ENCODE results near the gene SSBP2. TPM values are rescaled to one million over a fixed set of nuclear protein-coding genes. Genes with fewer than 3 reads are reported as not detected.
A peak's percentile ranks its signal among the peaks of the same experiment; 100 is the strongest.

SSBP2 gene
- total RNA-seq, 1 donor from 2014 or later, result 7.9 TPM

GRCh38 chr5:81657386-81657785 lies 93.5 kb downstream of the SSBP2 start:
- peak; percentile 21 for DNase-seq (ENCODE audit: low read depth)
- H3K4me3 ChIP-seq (ENCODE audit: low read depth, low read length), result no peak overlapping the region
- H3K36me3 ChIP-seq (ENCODE audit: control insufficient read depth, insufficient read depth, low read length), result no peaks in the 10 kb centered on the region
- TF ChIP-seq CTCF (IDR thresholded peaks at IDR 0.05; ENCODE audit: insufficient read depth, low read length, severe bottlenecking), result no peak
- H3K27me3 ChIP-seq (ENCODE audit: control insufficient read depth, insufficient read depth, low read length), result no peaks in the 10 kb centered on the region
- no peak for FAIRE-seq

- H3K4me3 ChIP-seq (ENCODE audit: low read depth, low read length), result no peak overlapping the region
- no peak for DNase-seq (ENCODE audit: low read depth)
- H3K27me3 ChIP-seq (ENCODE audit: control insufficient read depth, insufficient read depth, low read length), result no peaks in the 10 kb centered on the region
- no peak for TF ChIP-seq CTCF (IDR thresholded peaks at IDR 0.05; ENCODE audit: insufficient read depth, low read length, severe bottlenecking)
- H3K36me3 ChIP-seq (ENCODE audit: control insufficient read depth, insufficient read depth, low read length), result no peaks in the 10 kb centered on the region
- no peak for FAIRE-seq
Measured at GRCh38 chr5:81656783-81657182, 94.1 kb downstream of the SSBP2 start.

GRCh38 chr5:81650987-81651386 lies 99.9 kb downstream of the SSBP2 start:
- FAIRE-seq (no peak), DNase-seq (ENCODE audit: low read depth) (no peak)
- no peaks in the 10 kb centered on the region for H3K36me3 ChIP-seq (ENCODE audit: control insufficient read depth, insufficient read depth, low read length)
- no peak overlapping the region for H3K4me3 ChIP-seq (ENCODE audit: low read depth, low read length)
- no peaks in the 10 kb centered on the region for H3K27me3 ChIP-seq (ENCODE audit: control insufficient read depth, insufficient read depth, low read length)
- TF ChIP-seq CTCF (IDR thresholded peaks at IDR 0.05; ENCODE audit: insufficient read depth, low read length, severe bottlenecking), result no peak

GRCh38 chr5:81646469-81646995 lies 104.4 kb downstream of the SSBP2 start:
- H3K27me3 ChIP-seq (ENCODE audit: control insufficient read depth, insufficient read depth, low read length), result no peaks in the 10 kb centered on the region
- no peak for TF ChIP-seq CTCF (IDR thresholded peaks at IDR 0.05; ENCODE audit: insufficient read depth, low read length, severe bottlenecking)
- H3K36me3 ChIP-seq (ENCODE audit: control insufficient read depth, insufficient read depth, low read length), result no peaks in the 10 kb centered on the region
- no peak for DNase-seq (ENCODE audit: low read depth)
- FAIRE-seq, result no peak
- no peak overlapping the region for H3K4me3 ChIP-seq (ENCODE audit: low read depth, low read length)

GRCh38 chr5:81642210-81642609 lies 108.7 kb downstream of the SSBP2 start:
- DNase-seq (ENCODE audit: low read depth), result no peak
- Histone ChIP-seq H3K4me3 (ENCODE audit: low read depth, low read length) (no peak overlapping the region), H3K36me3 (ENCODE audit: control insufficient read depth, insufficient read depth, low read length) (no peaks in the 10 kb centered on the region), H3K27me3 (ENCODE audit: control insufficient read depth, insufficient read depth, low read length) (no peaks in the 10 kb centered on the region)
- FAIRE-seq, result no peak
- no peak for TF ChIP-seq CTCF (IDR thresholded peaks at IDR 0.05; ENCODE audit: insufficient read depth, low read length, severe bottlenecking)

GRCh38 chr5:81639556-81639955 lies 111.3 kb downstream of the SSBP2 start:
- DNase-seq (ENCODE audit: low read depth), result no peak
- TF ChIP-seq CTCF (IDR thresholded peaks at IDR 0.05; ENCODE audit: insufficient read depth, low read length, severe bottlenecking), result no peak
- Histone ChIP-seq H3K36me3 (ENCODE audit: control insufficient read depth, insufficient read depth, low read length) (peaks cover 6% of the 10 kb centered on the region), H3K4me3 (ENCODE audit: low read depth, low read length) (no peak overlapping the region), H3K27me3 (ENCODE audit: control insufficient read depth, insufficient read depth, low read length) (no peaks in the 10 kb centered on the region)
- FAIRE-seq, result no peak
